SK-N-SH (cell line): ENCODE data around the gene TMPRSS9. TPM values are rescaled to one million over a fixed set of nuclear protein-coding genes. Genes with fewer than 3 reads are reported as not detected.

Experiments
- CTCF ChIA-PET: fragments of 300-600, 350-600 bp; formaldehyde crosslinking; extraction: SDS; loops from one replicate; lab custom pipeline; 2021; lab: Yijun Ruan, JAX
- POLR2A ChIA-PET: fragments of 350-600 bp; sonication (Branson Sonifier 250); formaldehyde crosslinking; extraction: SDS; loops from one replicate; lab custom pipeline; 2020; ENCODE audit warnings: antibody characterized with exemption, inconsistent platforms; lab: Yijun Ruan, JAX
- DNase-seq: peaks from one replicate; pipeline ENCODE4 v3.0.0; 2012
- H2AFZ ChIP-seq: fragments of 200-600 bp; sonication (generic); 2 replicates; pipeline ENCODE4 v1.8.1; 2016; ENCODE audit warnings: antibody characterized with exemption, mild to moderate bottlenecking, low read depth
- H3F3A ChIP-seq: fragments of 200-600 bp; sonication (generic); replicated peaks from 2 replicates; pipeline ENCODE3; 2016; ENCODE audit warnings: antibody characterized with exemption, mild to moderate bottlenecking; ENCODE audit not compliant: insufficient read depth
- H3K27ac ChIP-seq, 2 experiments: fragments of 200-500 bp in 1 of 2; fragments of 200-600 bp in 1 of 2; sonication (Bioruptor generic) in 1 of 2; sonication (generic), shearing (Covaris generic) in 1 of 2; 2 replicates each; pipeline versions ENCODE4 v1.5.1 to v1.6.1; 2014 to 2016; ENCODE audit warnings: low read depth in 2 of 2, inconsistent platforms in 1 of 2, low read length in 1 of 2, mild to moderate bottlenecking in 1 of 2, mixed read lengths in 1 of 2
- H3K27me3 ChIP-seq: fragments of 200-600 bp; sonication (generic), shearing (Covaris generic); 2 replicates; pipeline ENCODE4 v1.6.1; 2016; ENCODE audit warnings: mixed run types; ENCODE audit not compliant: insufficient read depth
- H3K36me3 ChIP-seq, 2 experiments: fragments of 200-500 bp in 1 of 2; fragments of 200-600 bp in 1 of 2; sonication (Bioruptor generic) in 1 of 2; sonication (generic) in 1 of 2; replicated peaks in 1 of 2; 2 replicates each; pipeline versions ENCODE3 to v1.5.1; 2014 to 2016; ENCODE audit warnings: low read length in 1 of 2, mild to moderate bottlenecking in 1 of 2; ENCODE audit not compliant: insufficient read depth in 2 of 2, control insufficient read depth in 1 of 2
- H3K4me1 ChIP-seq, 2 experiments: fragments of 200-500 bp in 1 of 2; fragments of 200-600 bp in 1 of 2; sonication (Bioruptor generic) in 1 of 2; sonication (generic), shearing (Covaris generic) in 1 of 2; 2 replicates each; pipeline versions ENCODE4 v1.5.1 to v1.6.1; 2014 to 2016; ENCODE audit warnings: low read depth in 1 of 2, low read length in 1 of 2, mixed run types in 1 of 2; ENCODE audit not compliant: insufficient read depth in 2 of 2, control insufficient read depth in 1 of 2
- H3K4me2 ChIP-seq: fragments of 200-600 bp; sonication (generic), shearing (Covaris generic); 2 replicates; pipeline ENCODE4 v1.6.1; 2017; ENCODE audit warnings: mixed run types
- H3K4me3 ChIP-seq, 2 experiments: fragments of 200-500 bp in 1 of 2; fragments of 200-600 bp in 1 of 2; sonication (Bioruptor generic) in 1 of 2; sonication (generic), shearing (Covaris generic) in 1 of 2; 2 replicates each; pipeline versions ENCODE4 v1.5.1 to v1.8.1; 2014 to 2016; ENCODE audit warnings: low read depth in 2 of 2, inconsistent platforms in 1 of 2, low read length in 1 of 2, mild to moderate bottlenecking in 1 of 2, mixed read lengths in 1 of 2, moderate library complexity in 1 of 2
- H3K79me2 ChIP-seq: fragments of 200-600 bp; sonication (generic); 2 replicates; pipeline ENCODE4 v1.8.1; 2017; ENCODE audit warnings: mild to moderate bottlenecking; ENCODE audit not compliant: insufficient read depth
- H3K9ac ChIP-seq: fragments of 200-600 bp; sonication (generic); 2 replicates; pipeline ENCODE4 v1.6.1; 2017; ENCODE audit warnings: mixed run types
- H3K9me2 ChIP-seq: fragments of 200-600 bp; sonication (generic); 2 replicates; pipeline ENCODE4 v1.6.1; 2017; ENCODE audit warnings: mixed run types
- H3K9me3 ChIP-seq: fragments of 200-600 bp; sonication (generic); 2 replicates; pipeline ENCODE4 v1.6.1; 2017; ENCODE audit warnings: mixed run types, mild to moderate bottlenecking, moderate library complexity
- H4K20me1 ChIP-seq: fragments of 200-600 bp; sonication (generic); 2 replicates; pipeline ENCODE4 v1.6.1; 2017; ENCODE audit warnings: mild to moderate bottlenecking, mixed run types; ENCODE audit not compliant: insufficient read depth
- CHD2 ChIP-seq: fragments of 150-350 bp; IDR thresholded peaks from 2 replicates; pipeline ENCODE4 v1.6.1; 2018; ENCODE audit warnings: low read length; ENCODE audit not compliant: partially characterized antibody
- CTCF ChIP-seq: fragments of 200-600 bp; sonication (generic); IDR thresholded peaks from 2 replicates; pipeline ENCODE4 v1.6.1; 2017; ENCODE audit warnings: antibody characterized with exemption, mild to moderate bottlenecking, moderate library complexity
- EP300 ChIP-seq, 2 experiments: IDR thresholded peaks; 2 replicates each; pipeline versions ENCODE4 v1.4.0 to v1.6.1; 2012; ENCODE audit warnings: borderline replicate concordance in 1 of 2, low read depth in 1 of 2, low read length in 1 of 2
- FOXJ3 ChIP-seq: sonication (generic); formaldehyde crosslinking; IDR thresholded peaks from 2 replicates; pipeline ENCODE4 v1.5.1; 2020; ENCODE audit warnings: mild to moderate bottlenecking, missing genetic modification reagents
- GATA2 ChIP-seq: sonication (generic); formaldehyde crosslinking; IDR thresholded peaks from 2 replicates; pipeline ENCODE4 v1.5.0; 2020; ENCODE audit warnings: mild to moderate bottlenecking, missing genetic modification reagents
- IRF3 ChIP-seq: fragments of 150-350 bp; IDR thresholded peaks from 2 replicates; pipeline ENCODE4 v1.6.1; 2016; ENCODE audit warnings: mild to moderate bottlenecking, low read depth, low read length
- JUND ChIP-seq: IDR thresholded peaks from 2 replicates; pipeline ENCODE4 v1.4.0; 2012
- MEF2A ChIP-seq: IDR thresholded peaks from 2 replicates; pipeline ENCODE4 v1.4.0; 2012; ENCODE audit warnings: low read depth, borderline replicate concordance
- NRF1 ChIP-seq: IDR thresholded peaks from 2 replicates; pipeline ENCODE4 v1.6.1; 2012; ENCODE audit warnings: low read depth, mild to moderate bottlenecking, low read length
- RXRA ChIP-seq: IDR thresholded peaks from 2 replicates; pipeline ENCODE4 v1.4.0; 2012; ENCODE audit warnings: low read depth, mild to moderate bottlenecking, borderline replicate concordance
- TEAD4 ChIP-seq: IDR thresholded peaks from 2 replicates; pipeline ENCODE4 v1.4.0; 2012; ENCODE audit warnings: mild to moderate bottlenecking, borderline replicate concordance; ENCODE audit not compliant: insufficient read depth
- USF1 ChIP-seq: IDR thresholded peaks from 2 replicates; pipeline ENCODE4 v1.4.0; 2012; ENCODE audit warnings: low read depth, borderline replicate concordance
- USF2 ChIP-seq: fragments of 150-350 bp; IDR thresholded peaks from 2 replicates; pipeline ENCODE4 v1.6.1; 2017; ENCODE audit warnings: antibody characterized with exemption, low read length, low read depth, borderline replicate concordance
- WGBS: methylation state at CpG from one replicate; pipeline ENCODE4 v1.1.6; 2017; ENCODE audit warnings: low lambda C conversion rate; 5-methylcytosine and 5-hydroxymethylcytosine counted together
- polyA plus RNA-seq, 3 experiments: library from polyadenylated mRNA; depleted of rRNA; stranded (reverse); fragments of >200 nt; gene quantifications; 2 replicates each; pipeline ENCODE4 v1.2.3, GENCODE V29; 2012

Gene TMPRSS9
- polyA plus RNA-seq, 1 of the 3 experiments (the other 2 are of a cell fraction), result not detected

- H2AFZ ChIP-seq, result no peak overlapping the region
- H3K4me3 ChIP-seq, result no peak overlapping the region
- H3K9ac ChIP-seq, result no peak overlapping the region
- H3K27ac ChIP-seq, result no peak overlapping the region
- H3K4me2 ChIP-seq, result no peak overlapping the region
- no peak for DNase-seq
- TF ChIP-seq GATA2 (CRISPR knock-in tag), result no peak
- no peak for TF ChIP-seq CHD2
- no peak for TF ChIP-seq FOXJ3
- TF ChIP-seq USF2, result no peak
- no peak for TF ChIP-seq JUND
- TF ChIP-seq RXRA, result no peak
- TF ChIP-seq CTCF, result no peak
- H4K20me1 ChIP-seq, result no peaks in the 10 kb centered on the region
- no peaks in the 10 kb centered on the region for H3K79me2 ChIP-seq
- ChIA-PET CTCF (no interaction called here), POLR2A (no interaction called here)
- H3F3A ChIP-seq, result peaks cover 7% of the 10 kb centered on the region
- no peaks in the 10 kb centered on the region for H3K4me1 ChIP-seq
- H3K36me3 ChIP-seq, result peaks cover 0 to 1% of the 10 kb centered on the region in 2 experiments
- H3K27me3 ChIP-seq, result peaks cover 13% of the 10 kb centered on the region; the same call in 1 of the 2 replicates
- H3K9me3 ChIP-seq, result 0 out of 2 replicates have a peak, but pooled peaks cover 5% of the 10 kb centered on the region
- no peaks in the 10 kb centered on the region for H3K9me2 ChIP-seq
- WGBS, result 62% methylated on average over 8 of the region's 8 CpGs
Measured at GRCh38 chr19:2411709-2412108, 51.6 kb downstream of the TMPRSS9 start.

GRCh38 chr19:2412449-2412848, 52.4 kb downstream of the TMPRSS9 start:
- TF ChIP-seq USF1 (no peak), MEF2A (no peak), TEAD4 (no peak), EP300 (IDR thresholded peaks at IDR 0.05; ENCODE audit: borderline replicate concordance in 1 of 2, low read depth in 1 of 2, low read length in 1 of 2) (no peak), IRF3 (no peak), CTCF (no peak), JUND (no peak), FOXJ3 (no peak), GATA2 (CRISPR knock-in tag) (no peak), NRF1 (no peak)
- CTCF ChIA-PET, result interaction anchor here (1.3 kb wide), 1 partner anchor 199 kb away, joined by 4 read pairs; no protein-coding TSS in a partner anchor

More at GRCh38 chr19:2412449-2412848, 52.4 kb downstream of the TMPRSS9 start:
- H4K20me1 ChIP-seq, result no peaks in the 10 kb centered on the region
- WGBS, result 13% methylated on average over 2 of the region's 2 CpGs
- H3K36me3 ChIP-seq, result peaks cover 0 to 3% of the 10 kb centered on the region in 2 experiments
- no peak overlapping the region for H3K9ac ChIP-seq
- peaks cover 7% of the 10 kb centered on the region for H3F3A ChIP-seq
- no peaks in the 10 kb centered on the region for H3K9me2 ChIP-seq
- H3K27me3 ChIP-seq, result peaks cover 8% of the 10 kb centered on the region; the same call in 1 of the 2 replicates
- no peak overlapping the region for H3K4me3 ChIP-seq
- no peak overlapping the region for H3K27ac ChIP-seq
- H3K9me3 ChIP-seq, result 0 out of 2 replicates have a peak, but pooled peaks cover 5% of the 10 kb centered on the region
- H3K4me1 ChIP-seq, result no peaks in the 10 kb centered on the region
- no peak overlapping the region for H2AFZ ChIP-seq
- H3K4me2 ChIP-seq, result no peak overlapping the region
- POLR2A ChIA-PET, result no interaction called here
- H3K79me2 ChIP-seq, result no peaks in the 10 kb centered on the region
- DNase-seq, result no peak
